ENCODE data around the gene RNF40. TPM values are rescaled to one million over a fixed set of nuclear protein-coding genes. Genes with fewer than 3 reads are reported as not detected.

Gene RNF40
- total RNA-seq, 1 experiment from 2014 or later: 85.0 TPM

- peaks cover 10% of the 10 kb centered on the region for H3K4me1 Mint-ChIP-seq (ENCODE audit: insufficient read depth, unreplicated experiment)
- peaks cover 33% of the 10 kb centered on the region for H3K36me3 Mint-ChIP-seq (ENCODE audit: insufficient read depth, unreplicated experiment)
- no peaks in the 10 kb centered on the region for H3K9me3 Mint-ChIP-seq (ENCODE audit: unreplicated experiment)
- intact Hi-C loops (cut with micrococcal nuclease): loop anchor here (10.0 kb wide), 1 partner anchor 159 kb away; the partner anchor contains the start of gene ORAI3
- peak overlapping the region; percentile 84 for H3K4me3 Mint-ChIP-seq (ENCODE audit: unreplicated experiment)
- H3K27me3 Mint-ChIP-seq (ENCODE audit: insufficient read depth, unreplicated experiment): no peaks in the 10 kb centered on the region
- H3K27ac Mint-ChIP-seq (ENCODE audit: low read depth, unreplicated experiment): no peak overlapping the region
- DNase-seq (ENCODE audit: unreplicated experiment): no peak
- POLR2A ChIA-PET: interaction anchor here (0.7 to 5.2 kb wide), 6 partner anchors 9 to 108 kb away, joined by 3 to 123 read pairs (median 4); a partner anchor contains a TSS
- TSS peak; percentile 6 for BruUV-seq (replicated peaks)
- CTCF ChIA-PET: interaction anchor here (0.5 to 0.9 kb wide), 3 partner anchors 29 to 1228 kb away, joined by 3 read pairs; no protein-coding TSS in a partner anchor
- TF ChIP-seq, protein P1, sequence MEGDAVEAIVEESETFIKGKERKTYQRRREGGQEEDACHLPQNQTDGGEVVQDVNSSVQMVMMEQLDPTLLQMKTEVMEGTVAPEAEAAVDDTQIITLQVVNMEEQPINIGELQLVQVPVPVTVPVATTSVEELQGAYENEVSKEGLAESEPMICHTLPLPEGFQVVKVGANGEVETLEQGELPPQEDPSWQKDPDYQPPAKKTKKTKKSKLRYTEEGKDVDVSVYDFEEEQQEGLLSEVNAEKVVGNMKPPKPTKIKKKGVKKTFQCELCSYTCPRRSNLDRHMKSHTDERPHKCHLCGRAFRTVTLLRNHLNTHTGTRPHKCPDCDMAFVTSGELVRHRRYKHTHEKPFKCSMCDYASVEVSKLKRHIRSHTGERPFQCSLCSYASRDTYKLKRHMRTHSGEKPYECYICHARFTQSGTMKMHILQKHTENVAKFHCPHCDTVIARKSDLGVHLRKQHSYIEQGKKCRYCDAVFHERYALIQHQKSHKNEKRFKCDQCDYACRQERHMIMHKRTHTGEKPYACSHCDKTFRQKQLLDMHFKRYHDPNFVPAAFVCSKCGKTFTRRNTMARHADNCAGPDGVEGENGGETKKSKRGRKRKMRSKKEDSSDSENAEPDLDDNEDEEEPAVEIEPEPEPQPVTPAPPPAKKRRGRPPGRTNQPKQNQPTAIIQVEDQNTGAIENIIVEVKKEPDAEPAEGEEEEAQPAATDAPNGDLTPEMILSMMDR (IDR thresholded peaks at IDR 0.05; ENCODE audit: unreplicated experiment): no peak
Observed at GRCh38 chr16:30785126-30786106, 23.3 kb downstream of the RNF40 start.

DNA sequence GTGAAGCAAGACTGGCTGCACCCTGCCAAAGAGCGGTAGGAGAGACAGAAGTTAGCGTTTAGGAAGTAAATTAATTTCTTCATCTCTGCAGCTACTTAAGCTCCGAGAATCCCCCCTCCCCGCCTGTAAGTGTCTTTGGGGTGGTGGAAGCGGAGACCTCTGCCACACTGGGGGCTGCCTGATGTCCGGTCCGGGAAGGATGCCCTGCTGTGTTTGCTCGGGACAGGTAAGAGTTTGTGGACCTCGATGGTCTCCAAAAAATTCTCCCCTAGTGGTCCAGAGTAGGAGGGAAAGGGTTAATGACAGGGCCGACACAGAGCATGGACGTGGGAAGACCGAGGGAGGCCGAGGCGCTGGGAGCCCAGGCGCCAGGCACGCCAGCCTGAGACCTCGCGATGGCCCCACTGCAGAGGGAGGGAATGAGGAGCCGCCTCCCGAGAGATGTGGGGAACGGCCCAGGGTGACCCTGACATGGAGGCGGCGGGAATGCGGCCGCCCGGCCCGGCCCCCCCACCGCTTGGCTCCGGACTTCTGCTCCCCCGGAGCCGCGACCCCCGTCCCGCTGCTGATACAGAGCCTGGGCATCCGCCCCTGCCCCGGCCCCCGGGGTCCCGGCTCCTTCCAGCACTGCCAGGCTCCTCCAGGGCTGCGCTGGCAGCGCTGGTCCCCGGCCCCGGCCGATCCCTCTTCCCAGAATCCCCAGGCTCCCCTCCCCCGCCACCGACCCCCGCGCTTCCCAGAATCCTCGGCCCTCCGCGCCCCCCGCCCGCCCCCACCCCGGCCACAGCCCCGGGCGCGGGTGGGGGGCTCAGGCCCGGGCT lies 24.2 kb downstream of the RNF40 start:
- H3K27me3 Mint-ChIP-seq (ENCODE audit: insufficient read depth, unreplicated experiment): no peaks in the 10 kb centered on the region
- peaks cover 10% of the 10 kb centered on the region for H3K4me1 Mint-ChIP-seq (ENCODE audit: insufficient read depth, unreplicated experiment)
- peak overlapping the region; percentile 81 for H3K27ac Mint-ChIP-seq (ENCODE audit: low read depth, unreplicated experiment)
- intact Hi-C loops (cut with micrococcal nuclease): loop anchor here (10.0 kb wide), 1 partner anchor 158 kb away; the partner anchor contains the start of gene ORAI3
- POLR2A ChIA-PET: interaction anchor here (0.6 to 5.2 kb wide), 11 partner anchors 9 to 1812 kb away, joined by 3 to 123 read pairs (median 4); partner anchors contain the start of genes PHKG2 and SPNS1
- H3K36me3 Mint-ChIP-seq (ENCODE audit: insufficient read depth, unreplicated experiment): peaks cover 33% of the 10 kb centered on the region
- H3K9me3 Mint-ChIP-seq (ENCODE audit: unreplicated experiment): no peaks in the 10 kb centered on the region
- TF ChIP-seq, protein P1 (IDR thresholded peaks at IDR 0.05; ENCODE audit: unreplicated experiment): no peak
- peak overlapping the region; percentile 84 for H3K4me3 Mint-ChIP-seq (ENCODE audit: unreplicated experiment)
- BruUV-seq (replicated peaks): no TSS peak
- peak; percentile 64 for DNase-seq (ENCODE audit: unreplicated experiment)
- CTCF ChIA-PET: interaction anchor here (0.5 to 1.0 kb wide), 4 partner anchors 19 to 1227 kb away, joined by 3 to 4 read pairs (median 3); no protein-coding TSS in a partner anchor

DNA sequence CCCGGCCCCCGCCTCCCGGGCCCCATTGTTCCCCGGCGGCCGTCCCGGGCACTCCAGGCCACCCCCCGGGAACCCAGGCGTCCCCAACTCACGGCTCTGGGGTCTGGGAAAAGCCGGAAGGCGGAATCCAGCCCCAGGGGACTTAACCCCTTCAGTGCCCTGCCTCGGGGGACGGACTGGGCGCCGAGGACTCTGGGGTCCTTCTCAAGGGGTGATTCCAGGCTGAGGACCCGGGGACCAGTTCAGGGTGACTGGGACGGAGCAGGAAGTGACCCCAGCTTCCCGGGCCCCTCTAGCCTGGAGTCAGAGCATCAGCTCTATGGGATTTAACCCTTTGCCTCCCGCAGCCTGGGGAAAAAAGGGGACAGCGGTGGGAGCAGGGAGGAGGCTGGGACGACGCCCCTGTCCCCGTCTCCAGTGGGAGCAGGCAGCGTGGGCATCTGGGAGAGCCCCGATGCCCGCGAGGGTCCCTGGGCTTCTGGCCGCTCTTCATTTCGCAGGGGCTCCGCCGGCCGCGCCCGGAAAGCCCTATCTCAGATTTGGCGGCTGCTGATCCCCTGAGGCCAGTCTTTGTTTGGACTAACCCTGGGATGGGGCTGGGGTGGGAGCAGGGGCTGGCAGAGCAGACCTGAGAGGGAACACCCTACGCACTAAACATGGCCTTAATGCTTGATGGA lies 25.0 kb downstream of the RNF40 start, which contains the start of gene ZNF629:
Gene ZNF629 (minus strand): TSS at position 270 of the 677 bp plus-strand sequence. CDS start 2,723 bp downstream, outside the sequence.
- H3K27me3 Mint-ChIP-seq (ENCODE audit: insufficient read depth, unreplicated experiment): no peaks in the 10 kb centered on the region
- TF ChIP-seq, protein P1 (IDR thresholded peaks at IDR 0.05; ENCODE audit: unreplicated experiment): no peak
- CTCF ChIA-PET: interaction anchor here (1.0 kb wide), 1 partner anchor 19 kb away, joined by 4 read pairs; no protein-coding TSS in a partner anchor
- H3K4me3 Mint-ChIP-seq (ENCODE audit: unreplicated experiment): peak within 1 kb of the TSS; percentile 84
- H3K36me3 Mint-ChIP-seq (ENCODE audit: insufficient read depth, unreplicated experiment): peaks cover 33% of the 10 kb centered on the region
- intact Hi-C loops (cut with micrococcal nuclease): loop anchor here (1.0 to 10.0 kb wide), 2 partner anchors 18 to 158 kb away; partner anchors contain the start of gene ORAI3
- H3K27ac Mint-ChIP-seq (ENCODE audit: low read depth, unreplicated experiment): peak within 1 kb of the TSS; percentile 81
- no peaks in the 10 kb centered on the region for H3K9me3 Mint-ChIP-seq (ENCODE audit: unreplicated experiment)
- peak; percentile 59 for DNase-seq (ENCODE audit: unreplicated experiment)
- peaks cover 10% of the 10 kb centered on the region for H3K4me1 Mint-ChIP-seq (ENCODE audit: insufficient read depth, unreplicated experiment)
- BruUV-seq (replicated peaks): no TSS peak
- POLR2A ChIA-PET: interaction anchor here (0.6 to 5.2 kb wide), 8 partner anchors 10 to 1813 kb away, joined by 3 to 123 read pairs (median 6); partner anchors contain the start of genes PHKG2 and SPNS1

Measured in MCF 10A (cell line).